OCI-LY1 (cell line): ENCODE results near the gene BABAM2.

Experiments used
- CTCF ChIP-seq: fragments of 200-600 bp; sonication (generic), shearing (Covaris generic); IDR thresholded peaks from 2 replicates; pipeline ENCODE4 v1.5.1; 2017; ENCODE audit warnings: mild to moderate bottlenecking, antibody characterized with exemption, low read length, moderate library complexity, mixed read lengths
- EZH2 ChIP-seq: fragments of 200-600 bp; sonication (generic), shearing (Covaris generic); IDR thresholded peaks from 2 replicates; pipeline ENCODE4 v1.8.0; 2017; ENCODE audit warnings: borderline replicate concordance, mixed run types, mild to moderate bottlenecking, antibody characterized with exemption, low read length, moderate library complexity, mixed read lengths

- TF ChIP-seq CTCF, result no peak
- no peak for TF ChIP-seq EZH2
Measured at GRCh38 chr2:27929916-27930486, 39.5 kb downstream of the BABAM2 start.
